Fibroblast of skin of back (primary cell): ENCODE data around the gene PUS7.
"Not testable (repeated sequence)": the region's sequence is repeated elsewhere in the genome, so short reads cannot be mapped to it uniquely, and the experiment has no call there.

Experiments used
- DNase-seq: peaks from one replicate; pipeline ENCODE4 v3.0.0-alpha.2; 2013

Gene PUS7

GRCh38 chr7:105442214-105442613 is 79.9 kb downstream of the PUS7 start:
- not testable (repeated sequence) for DNase-seq

DNA sequence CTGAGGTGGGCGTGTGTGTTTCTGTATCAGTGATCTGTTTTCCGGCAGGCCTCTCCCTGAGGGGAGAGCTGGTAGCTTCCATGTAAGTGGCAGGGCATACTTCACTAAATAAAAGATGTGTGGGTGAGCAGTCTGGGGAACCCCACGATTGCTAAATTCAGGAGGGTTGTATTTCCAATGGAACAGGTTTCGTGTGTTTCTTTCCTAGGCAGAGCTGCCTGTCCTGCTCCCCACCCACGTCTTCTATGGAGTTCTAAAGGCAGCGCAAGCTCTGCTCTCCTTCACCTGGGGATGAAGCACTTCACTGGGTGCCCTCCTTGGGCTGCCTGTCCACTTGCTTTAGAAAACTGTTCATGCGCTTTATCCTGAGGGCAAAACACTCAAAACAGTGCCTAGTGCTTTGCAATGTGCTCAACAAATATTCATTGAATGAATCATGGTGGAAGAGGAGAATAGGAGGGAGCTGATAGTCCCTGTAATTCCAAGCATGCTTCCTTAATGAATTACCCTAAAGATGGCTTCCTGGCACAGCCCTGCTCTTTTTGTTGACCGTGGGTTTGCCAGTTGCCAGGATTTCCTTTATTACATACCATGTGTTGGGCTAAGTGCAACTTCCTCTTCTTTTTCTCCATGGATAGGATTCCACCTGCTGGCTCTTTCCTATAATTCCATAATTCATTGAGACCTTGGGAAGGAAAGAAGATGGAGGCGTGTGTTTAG is 82.7 kb downstream of the PUS7 start:
- peak; percentile 93 for DNase-seq

DNA sequence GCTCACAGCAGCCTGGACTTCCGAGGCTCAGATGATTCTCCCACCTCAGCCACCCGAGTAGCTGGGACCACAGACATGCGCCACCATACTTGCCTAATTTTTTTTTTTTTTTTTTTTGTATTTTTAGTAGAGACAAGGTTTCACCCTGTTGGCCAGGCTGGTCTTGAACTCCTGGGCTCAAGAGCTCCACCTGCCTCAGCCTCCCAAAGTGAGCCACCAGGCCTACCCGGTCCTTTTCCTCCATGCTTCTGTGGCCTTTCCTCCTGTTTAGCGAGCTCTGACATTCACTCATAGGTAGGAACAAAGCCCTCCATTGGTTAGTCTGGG is 83.3 kb downstream of the PUS7 start:
- DNase-seq, result no peak

DNA sequence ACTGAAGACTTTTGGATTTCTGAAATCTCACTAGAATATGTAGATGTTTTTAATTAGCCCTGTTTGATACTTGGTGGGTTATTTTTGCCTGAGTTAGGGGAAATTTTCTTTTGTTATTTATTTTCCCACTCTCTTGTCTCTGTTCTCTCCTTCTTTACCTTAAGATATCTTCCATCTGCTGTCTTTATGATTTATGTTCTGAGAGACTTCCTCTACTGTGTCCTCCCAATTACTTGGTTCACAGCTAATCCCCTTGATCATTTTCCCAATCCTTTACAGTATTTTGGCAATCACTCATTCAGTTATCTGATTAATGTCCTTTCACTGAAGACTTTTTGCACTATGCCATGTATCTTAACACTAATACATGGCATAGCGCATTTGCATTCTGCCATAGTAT is 83.8 kb downstream of the PUS7 start:
- DNase-seq, result no peak

- DNase-seq, result not testable (repeated sequence)
Measured at GRCh38 chr7:105437356-105437755, 84.7 kb downstream of the PUS7 start.

DNA sequence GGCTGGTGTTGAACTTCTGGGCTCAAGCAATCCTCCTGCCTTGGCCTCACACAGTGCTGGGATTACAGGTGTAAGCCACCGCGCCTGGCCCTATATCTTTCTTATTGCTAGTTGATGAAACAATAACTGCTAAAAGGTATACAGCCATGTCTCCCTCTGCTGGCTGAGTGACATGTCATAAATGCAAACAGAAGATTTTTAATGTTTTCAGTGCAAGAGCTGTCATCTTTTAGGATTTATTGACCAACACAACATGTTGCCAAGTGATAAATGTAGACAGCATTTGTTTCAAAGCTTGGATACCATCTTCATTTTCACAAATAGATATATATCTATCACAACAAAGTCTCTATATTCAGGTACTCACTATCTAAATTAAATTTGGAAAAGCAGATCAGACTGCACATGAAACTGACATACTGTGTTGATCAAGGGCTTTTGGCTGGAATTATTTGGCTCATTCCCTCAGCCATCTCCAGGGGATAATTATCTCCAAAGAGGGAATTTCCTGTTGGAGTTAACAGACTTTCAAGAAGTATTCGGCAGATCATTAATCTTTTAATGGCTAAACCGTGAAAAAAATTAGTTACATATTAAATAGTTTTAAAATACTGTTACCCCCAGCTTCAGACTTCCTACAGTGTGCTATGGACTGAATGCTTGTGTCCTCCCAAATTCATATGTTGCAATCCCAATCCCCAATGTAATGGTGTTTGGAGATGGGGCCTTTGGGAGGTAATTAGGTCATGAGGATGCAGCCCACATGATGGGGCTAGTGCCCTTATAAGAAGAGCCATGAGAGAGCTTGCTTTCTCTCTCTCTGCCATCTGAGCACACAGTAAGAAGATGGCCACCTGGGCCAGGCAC is 92.1 kb downstream of the PUS7 start:
- DNase-seq, result peak; percentile 48

DNA sequence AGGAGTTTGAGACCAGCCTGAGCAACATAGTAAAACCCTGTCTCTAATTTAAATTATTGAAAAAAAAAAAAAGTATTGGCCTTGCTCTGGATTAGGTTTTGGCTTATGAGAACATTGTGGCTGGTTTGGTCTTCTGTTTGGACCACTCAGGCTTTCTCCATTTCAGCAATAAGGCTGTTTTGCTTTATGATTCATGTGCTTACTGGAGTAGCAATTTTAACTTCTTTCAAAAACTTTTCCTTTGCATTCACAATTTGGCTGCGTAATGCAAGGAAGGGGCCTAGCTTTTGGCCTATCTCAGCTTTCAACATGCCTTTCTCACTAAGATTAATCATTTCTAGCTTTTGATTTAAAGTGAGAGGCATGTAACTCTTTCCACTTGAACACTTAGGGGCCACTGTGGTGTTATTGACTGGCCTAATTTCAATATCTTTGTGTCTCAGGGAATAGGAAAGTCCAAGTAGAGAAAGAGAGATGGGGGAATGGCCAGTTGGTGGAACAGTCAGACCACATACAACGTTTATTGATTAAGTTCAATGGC is 95.4 kb downstream of the PUS7 start:
- no peak for DNase-seq

DNA sequence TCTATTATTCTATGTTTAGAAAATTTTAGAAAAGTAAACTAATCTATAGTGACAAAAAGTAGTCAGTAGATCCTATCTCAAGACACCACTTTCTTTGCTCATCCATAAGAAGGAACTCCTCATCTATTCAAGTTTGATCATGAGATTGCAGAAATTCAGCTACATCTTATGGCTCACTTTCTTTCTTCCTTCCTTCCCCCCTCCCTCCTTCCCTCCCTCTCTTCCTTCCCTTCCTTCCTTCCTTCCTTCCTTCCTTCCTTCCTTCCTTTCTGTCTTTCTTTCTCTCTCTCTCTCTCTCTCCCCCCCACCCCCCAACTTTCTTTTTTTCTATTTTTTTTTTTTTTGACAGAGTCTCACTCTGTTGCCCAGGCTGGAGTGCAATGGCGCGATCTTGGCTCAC is 98.1 kb downstream of the PUS7 start:
- DNase-seq, result no peak

DNA sequence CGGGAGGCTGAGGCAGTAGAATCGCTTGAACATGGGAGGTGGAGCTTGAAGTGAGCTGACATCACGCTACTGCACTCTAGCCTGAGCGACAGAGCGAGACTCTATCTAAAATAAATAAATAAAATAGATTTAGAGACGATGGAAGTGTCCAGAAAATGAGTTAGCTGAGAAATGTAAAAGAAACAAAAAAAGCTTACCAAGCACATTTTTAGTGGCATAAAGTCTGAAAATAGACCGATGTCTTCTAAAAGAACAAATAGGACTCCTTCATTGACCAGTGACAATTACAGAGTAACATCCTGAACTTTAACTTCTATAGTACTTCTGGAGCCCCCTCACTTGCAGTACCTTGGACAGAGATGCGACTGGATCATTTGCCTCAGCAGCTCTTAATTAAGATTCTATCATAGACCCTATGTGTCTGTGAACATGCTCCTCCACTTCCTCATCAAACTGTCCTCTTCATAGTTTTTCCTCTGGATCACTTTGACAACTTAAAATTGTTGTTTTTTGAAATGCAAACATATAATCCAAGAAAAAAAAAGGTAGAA is 108.1 kb downstream of the PUS7 start:
- DNase-seq, result no peak

- DNase-seq, result not testable (repeated sequence)
Measured at GRCh38 chr7:105410774-105411173, 111.3 kb downstream of the PUS7 start.

GRCh38 chr7:105409775-105410174 is 112.3 kb downstream of the PUS7 start:
- DNase-seq, result not testable (repeated sequence)

- peak; percentile 45 for DNase-seq
Measured at GRCh38 chr7:105408791-105409410, 113.2 kb downstream of the PUS7 start.
